Activated T-cell treated with anti-CD3 and anti-CD28 coated beads, Interleukin-2, amount 50 U/mL, for 48 hours (primary cell): ENCODE data around the gene FGD5.

Experiments
- DNase-seq, 2 experiments: peaks; one replicate each; pipeline ENCODE4 v3.0.0-alpha.2; 2020

FGD5 gene

GRCh38 chr3:14818804-14819500, at the start of gene FGD5:
TSS of gene FGD5 (plus strand) at chr3:14818962. CDS start at chr3:14819072, 110 bp downstream.
- DNase-seq: no peak

GRCh38 chr3:14769544-14770325, 49.0 kb upstream of the FGD5 start:
- DNase-seq: peak in 1 of 2 experiments; percentile 8

DNA sequence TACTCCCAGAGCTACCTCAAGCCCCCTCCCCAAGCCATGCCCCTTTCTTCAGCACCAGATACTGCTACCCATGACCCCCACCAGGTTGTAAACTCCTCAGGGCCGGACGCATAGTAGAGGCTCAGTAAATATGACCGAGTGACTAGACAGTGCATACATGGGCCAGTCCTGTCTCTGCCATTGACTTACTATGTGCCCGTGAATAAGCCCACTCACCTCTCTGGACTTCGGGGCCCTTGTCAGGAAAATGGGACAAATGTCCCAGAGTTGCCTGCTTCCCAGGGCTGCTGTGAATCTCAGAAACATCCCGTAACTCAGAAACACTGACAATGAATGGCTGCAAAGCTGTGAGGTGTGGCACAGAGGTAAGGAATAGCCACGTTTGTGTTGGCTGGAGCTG, 48.2 kb upstream of the FGD5 start:
- DNase-seq: peak in 1 of 2 experiments; percentile 7

DNA sequence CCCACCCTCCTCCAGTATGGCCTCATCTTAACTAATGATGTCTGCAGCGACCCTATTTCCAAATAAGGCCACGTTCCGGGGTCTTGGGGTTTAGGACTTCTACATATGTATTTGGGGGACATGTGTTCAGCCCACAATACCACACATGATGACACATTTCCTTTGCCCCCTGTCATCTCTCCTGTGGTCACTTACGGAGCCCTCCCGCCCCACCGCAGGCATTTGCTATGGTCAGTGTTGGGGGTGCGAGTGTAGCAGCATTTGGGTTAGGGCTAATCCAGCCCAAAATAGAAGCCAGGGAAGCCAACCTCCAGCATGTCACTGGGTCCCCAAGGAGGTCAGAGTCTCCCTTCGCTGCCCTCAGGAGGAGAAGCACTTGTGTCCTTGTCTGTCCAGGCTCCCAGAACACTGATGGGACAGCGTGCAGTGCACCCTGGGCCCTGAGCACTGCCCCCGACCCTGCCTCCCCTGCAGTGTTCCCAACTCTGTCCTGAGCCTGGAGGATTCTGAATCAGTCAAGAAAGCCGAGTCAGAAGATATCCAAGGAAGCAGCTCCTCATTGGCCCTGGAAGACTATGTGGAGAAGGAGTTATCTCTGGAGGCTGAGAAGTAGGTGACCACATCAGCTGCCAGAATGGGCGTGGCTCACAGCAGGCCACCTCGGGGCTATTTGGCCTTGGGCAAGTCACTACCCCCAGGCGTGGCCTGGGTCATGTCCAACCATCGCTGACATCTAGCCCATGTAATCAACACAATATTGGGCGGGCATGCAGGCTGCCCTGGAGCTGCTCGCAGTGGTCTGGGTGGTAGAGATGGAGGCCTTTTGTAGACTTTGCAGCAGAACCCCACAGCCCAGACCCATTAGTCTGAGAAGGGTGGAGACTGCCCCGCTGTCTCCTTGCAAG, 46.9 kb upstream of the FGD5 start:
- peak in 1 of 2 experiments; percentile 7 for DNase-seq

DNA sequence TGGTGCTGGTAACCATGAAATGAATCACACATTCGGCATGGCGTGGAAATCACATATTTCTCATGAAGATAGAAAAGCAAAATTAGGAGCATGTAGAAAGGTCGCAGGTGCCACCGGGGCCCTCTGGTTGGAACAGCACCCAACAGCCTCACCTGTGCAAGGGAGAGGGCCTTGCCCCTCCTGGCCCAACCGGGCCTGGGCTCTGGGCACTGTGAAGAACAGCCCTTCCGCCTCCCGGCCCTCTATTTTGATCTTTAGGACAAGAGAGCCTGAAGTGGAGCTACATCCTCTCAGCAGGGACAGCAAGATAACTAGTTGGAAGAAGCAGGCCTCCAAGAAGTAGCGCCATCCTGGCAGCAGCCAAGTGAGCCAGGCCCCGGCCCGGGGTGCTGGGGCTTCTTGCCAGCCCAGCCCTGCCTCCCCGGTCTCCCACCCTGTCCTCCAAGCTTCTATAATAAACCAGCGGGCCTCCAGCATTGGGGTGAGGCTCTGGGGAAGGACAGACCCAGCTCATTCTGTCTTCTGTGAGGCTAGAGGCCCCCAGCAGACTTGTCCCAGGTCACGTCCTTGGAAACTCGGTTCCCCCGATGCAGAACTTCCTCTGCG, 46.1 kb upstream of the FGD5 start:
- DNase-seq: peak in 1 of 2 experiments; percentile 10

GRCh38 chr3:14773281-14773680, 45.5 kb upstream of the FGD5 start:
- DNase-seq: no peak

DNA sequence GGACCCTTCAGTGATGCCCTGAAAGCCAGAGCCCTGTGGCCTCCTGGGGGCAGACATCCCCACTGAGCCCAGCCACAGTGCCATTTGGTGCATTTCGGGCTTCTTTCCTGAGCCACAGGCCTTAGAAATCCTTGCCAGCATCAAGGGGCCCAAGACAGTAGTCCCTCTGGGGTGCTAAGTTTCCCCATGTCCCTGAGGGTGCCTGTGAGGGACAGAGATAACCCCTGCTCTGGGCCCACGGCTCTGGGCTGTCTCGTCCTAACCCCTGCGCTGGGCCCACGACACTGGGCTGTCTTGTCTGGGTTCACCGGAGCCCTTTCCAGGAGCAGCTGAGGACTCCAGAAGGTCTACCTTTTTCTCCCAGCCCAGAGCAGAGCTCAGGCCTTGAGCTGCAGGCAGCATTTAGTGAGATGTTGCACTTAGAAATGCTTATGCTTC, 45.1 kb upstream of the FGD5 start:
- DNase-seq: peak; percentile 4 to 12

DNA sequence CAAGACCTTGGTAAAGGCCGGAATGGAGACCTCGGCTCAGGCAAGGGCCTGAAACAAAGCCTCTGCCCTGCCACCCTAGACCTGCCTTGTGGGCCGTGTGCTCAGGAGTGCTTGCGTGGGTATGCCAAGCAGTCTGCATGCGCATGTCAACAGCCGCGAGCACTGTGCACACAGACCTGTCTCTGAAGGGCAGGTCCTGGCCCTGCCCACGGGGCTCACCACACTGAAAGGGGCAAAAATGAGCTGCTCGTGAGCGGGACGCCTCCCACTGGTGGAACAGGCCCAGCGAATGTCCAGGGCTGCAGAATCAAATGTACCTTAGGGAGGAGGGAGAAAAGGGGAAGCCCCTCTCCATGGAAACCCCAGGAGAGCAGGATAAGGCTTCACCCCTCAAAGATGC, 44.3 kb upstream of the FGD5 start:
- DNase-seq: peak in 1 of 2 experiments; percentile 7

- DNase-seq: peak in 1 of 2 experiments; percentile 9
Measured at GRCh38 chr3:14775011-14775410, 43.8 kb upstream of the FGD5 start.

DNA sequence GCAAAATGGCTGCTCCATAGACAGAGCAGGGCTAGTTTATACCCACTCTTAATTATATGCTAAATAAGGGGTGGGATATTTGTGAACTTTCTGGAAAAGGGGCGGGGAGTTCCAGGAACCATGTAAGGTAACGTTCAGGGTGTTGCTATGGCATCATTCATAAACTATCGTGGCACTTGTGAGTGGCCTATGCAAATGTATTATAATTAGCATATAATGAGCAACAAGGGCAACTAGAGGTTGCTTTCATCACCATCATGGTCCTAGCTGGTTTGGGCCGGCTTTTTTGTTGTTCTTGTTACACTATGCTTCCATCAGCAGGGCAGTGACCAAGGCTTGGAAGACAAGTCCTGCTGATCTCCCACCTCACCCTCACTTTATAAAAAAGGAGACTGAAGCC, 43.2 kb upstream of the FGD5 start:
- DNase-seq: no peak

- DNase-seq: no peak
Measured at GRCh38 chr3:14779069-14779685, 39.6 kb upstream of the FGD5 start.

DNA sequence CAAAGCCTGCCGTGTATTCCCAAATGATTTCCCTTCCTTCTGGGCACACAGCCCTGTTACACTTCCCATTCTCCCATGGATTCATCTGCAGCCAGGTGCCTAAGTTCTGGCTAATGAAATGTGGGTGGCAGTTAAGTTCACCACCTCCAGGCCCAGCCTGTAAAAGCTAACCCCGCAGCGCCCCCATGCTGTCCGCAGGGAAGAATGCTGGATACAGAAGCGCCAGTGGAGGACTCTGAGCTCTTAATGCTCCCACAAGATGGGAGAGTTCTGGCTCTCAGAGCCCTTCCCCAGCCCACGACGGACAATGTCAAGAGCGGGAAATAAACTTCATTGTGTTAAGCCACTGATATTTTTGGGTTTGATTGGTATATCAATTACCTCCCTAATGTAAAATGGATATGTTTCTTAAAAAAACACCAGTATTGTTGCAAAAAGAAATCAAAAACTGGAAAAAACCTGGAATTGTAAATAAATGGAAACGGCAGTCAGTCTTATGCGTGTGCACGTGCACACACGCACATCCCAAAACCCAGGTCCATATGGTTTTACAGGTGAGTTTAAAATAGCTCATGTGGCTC, 37.7 kb upstream of the FGD5 start:
- peak; percentile 27 to 50 for DNase-seq

- no peak for DNase-seq
Measured at GRCh38 chr3:14783480-14784086, 35.2 kb upstream of the FGD5 start.

- no peak for DNase-seq
Measured at GRCh38 chr3:14784087-14784681, 34.6 kb upstream of the FGD5 start.

GRCh38 chr3:14785207-14786155, 33.3 kb upstream of the FGD5 start:
- no peak for DNase-seq

GRCh38 chr3:14786369-14786768, 32.4 kb upstream of the FGD5 start:
- no peak for DNase-seq

DNA sequence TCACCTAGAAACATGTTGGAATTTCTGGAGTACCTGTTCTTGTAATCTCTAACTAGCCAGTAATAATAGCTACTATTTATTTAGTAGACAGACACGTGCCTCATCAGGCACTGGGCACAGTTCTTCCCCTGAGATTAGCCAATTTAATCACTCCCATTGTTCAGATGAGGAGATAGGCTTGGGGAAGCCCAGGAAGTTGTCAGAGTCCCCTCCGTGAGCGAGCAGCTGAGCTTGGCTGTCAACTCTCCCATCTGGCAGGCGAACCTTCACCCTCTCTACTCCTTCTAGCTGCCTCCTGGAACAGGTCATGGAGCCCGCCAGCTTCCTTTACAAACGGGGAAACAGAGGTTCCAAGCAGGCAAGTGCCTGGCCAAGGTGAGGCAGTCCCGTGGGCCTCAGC, 31.1 kb upstream of the FGD5 start:
- DNase-seq: no peak

- no peak for DNase-seq
Measured at GRCh38 chr3:14788644-14789043, 30.1 kb upstream of the FGD5 start.

DNA sequence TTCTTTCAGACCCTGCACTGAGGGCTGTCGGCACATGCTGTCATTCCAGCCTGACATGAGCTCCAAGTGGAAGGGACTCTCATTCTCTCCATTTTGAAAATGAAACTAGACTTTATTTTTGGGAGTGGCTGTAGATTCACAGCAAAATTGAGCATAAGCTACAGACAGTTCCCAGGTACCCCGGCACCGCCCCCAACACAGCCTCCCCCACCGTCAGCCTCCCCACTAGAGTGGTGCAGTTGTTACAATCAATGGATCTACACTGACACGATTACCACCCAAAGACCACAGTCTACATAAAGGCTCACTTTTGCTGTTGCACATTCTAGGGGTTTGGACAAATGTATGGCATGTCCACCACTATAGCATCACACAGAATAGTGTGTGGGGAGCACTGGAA, 29.5 kb upstream of the FGD5 start:
- no peak for DNase-seq
